Activated B cell treated with CpG ODN at 0.5 μM for 24 hours (primary cell): ENCODE results near the gene THSD4. TPM values are rescaled to one million over a fixed set of nuclear protein-coding genes. Genes with fewer than 3 reads are reported as not detected.

Experiments
- ATAC-seq: fragments of 200-7000 bp; cut with Tn5 transposase; one replicate; pipeline ENCODE4 v1.10.0; 2021; ENCODE audit warnings: low read depth, mild to moderate bottlenecking, moderate library complexity
- CTCF ChIA-PET: fragments of 350-600 bp; sonication (Branson Sonifier 250); formaldehyde crosslinking; loops from one replicate; lab custom pipeline; 2021; ENCODE audit warnings: antibody characterized with exemption; lab: Charles Lee
- POLR2A ChIA-PET: fragments of 350-600 bp; sonication (Branson Sonifier 250); formaldehyde crosslinking; loops from one replicate; lab custom pipeline; 2021; ENCODE audit warnings: antibody characterized with exemption; lab: Charles Lee
- DNase-seq: peaks from one replicate; pipeline ENCODE4 v3.0.0; 2022
- H3K27ac Mint-ChIP-seq: one replicate; pipeline ENCODE4 v1.8.0; 2020; ENCODE audit warnings: mixed read lengths
- H3K27me3 Mint-ChIP-seq: one replicate; pipeline ENCODE4 v1.8.0; 2021; ENCODE audit warnings: mixed read lengths
- H3K36me3 Mint-ChIP-seq: one replicate; pipeline ENCODE4 v1.8.0; 2021; ENCODE audit warnings: low read depth, mixed read lengths
- H3K4me1 Mint-ChIP-seq: one replicate; pipeline ENCODE4 v1.8.0; 2021; ENCODE audit warnings: mixed read lengths
- H3K4me3 Mint-ChIP-seq: one replicate; pipeline ENCODE4 v1.8.0; 2020; ENCODE audit warnings: mild to moderate bottlenecking, mixed read lengths
- H3K9me3 Mint-ChIP-seq: one replicate; pipeline ENCODE4 v1.8.0; 2020; ENCODE audit warnings: mixed read lengths
- intact Hi-C: fragments of 100-400 bp; cut with micrococcal nuclease; formaldehyde crosslinking; loops from one replicate; pipeline ENCODE4 v1.15.1; 2024
- total RNA-seq: library from RNA; stranded (reverse); gene quantifications from 2 replicates; pipeline ENCODE4 v1.2.3, GENCODE V29; 2022
- TF ChIP-seq, protein P1 (sequence below): fragments of 200-600 bp; IDR thresholded peaks from one replicate; pipeline ENCODE4 v1.8.0; 2022; ENCODE audit warnings: antibody characterized with exemption, mild to moderate bottlenecking

THSD4 gene
- total RNA-seq, 1 donor from 2014 or later = not detected

DNA sequence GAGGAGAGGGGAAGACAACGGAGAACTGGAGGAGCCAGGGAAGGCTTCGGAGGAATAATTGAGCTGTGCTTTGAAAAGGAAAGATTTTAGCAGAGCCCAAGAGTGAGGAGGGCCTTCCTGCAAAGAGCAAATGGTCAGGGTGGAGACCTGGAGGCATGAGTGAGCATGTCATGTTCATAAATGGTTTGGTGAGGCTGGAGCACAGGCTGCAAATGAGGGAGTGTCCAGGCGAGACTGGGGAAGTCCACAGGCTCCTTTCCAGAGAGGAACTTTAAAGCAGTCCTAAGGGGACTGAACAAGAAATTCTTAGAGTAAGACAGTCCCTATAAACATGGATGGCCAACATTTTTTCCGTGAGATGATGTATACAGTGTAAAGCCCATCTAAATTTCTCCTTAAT, 108.8 kb downstream of the THSD4 start:
- intact Hi-C loops = no loop called here
- peaks cover 2% of the 10 kb centered on the region for H3K9me3 Mint-ChIP-seq
- H3K36me3 Mint-ChIP-seq = no peaks in the 10 kb centered on the region
- DNase-seq (no peak), ATAC-seq (no peak)
- ChIA-PET POLR2A (no interaction called here), CTCF (no interaction called here)
- no peak overlapping the region for H3K27ac Mint-ChIP-seq
- TF ChIP-seq, protein P1, sequence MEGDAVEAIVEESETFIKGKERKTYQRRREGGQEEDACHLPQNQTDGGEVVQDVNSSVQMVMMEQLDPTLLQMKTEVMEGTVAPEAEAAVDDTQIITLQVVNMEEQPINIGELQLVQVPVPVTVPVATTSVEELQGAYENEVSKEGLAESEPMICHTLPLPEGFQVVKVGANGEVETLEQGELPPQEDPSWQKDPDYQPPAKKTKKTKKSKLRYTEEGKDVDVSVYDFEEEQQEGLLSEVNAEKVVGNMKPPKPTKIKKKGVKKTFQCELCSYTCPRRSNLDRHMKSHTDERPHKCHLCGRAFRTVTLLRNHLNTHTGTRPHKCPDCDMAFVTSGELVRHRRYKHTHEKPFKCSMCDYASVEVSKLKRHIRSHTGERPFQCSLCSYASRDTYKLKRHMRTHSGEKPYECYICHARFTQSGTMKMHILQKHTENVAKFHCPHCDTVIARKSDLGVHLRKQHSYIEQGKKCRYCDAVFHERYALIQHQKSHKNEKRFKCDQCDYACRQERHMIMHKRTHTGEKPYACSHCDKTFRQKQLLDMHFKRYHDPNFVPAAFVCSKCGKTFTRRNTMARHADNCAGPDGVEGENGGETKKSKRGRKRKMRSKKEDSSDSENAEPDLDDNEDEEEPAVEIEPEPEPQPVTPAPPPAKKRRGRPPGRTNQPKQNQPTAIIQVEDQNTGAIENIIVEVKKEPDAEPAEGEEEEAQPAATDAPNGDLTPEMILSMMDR = no peak
- H3K27me3 Mint-ChIP-seq = peaks cover 4% of the 10 kb centered on the region
- H3K4me1 Mint-ChIP-seq = no peaks in the 10 kb centered on the region
- no peak overlapping the region for H3K4me3 Mint-ChIP-seq

GRCh38 chr15:71225851-71226250, 110.6 kb downstream of the THSD4 start:
- Mint-ChIP-seq H3K9me3 (peaks cover 2% of the 10 kb centered on the region), H3K4me1 (no peaks in the 10 kb centered on the region), H3K36me3 (no peaks in the 10 kb centered on the region), H3K4me3 (no peak overlapping the region), H3K27me3 (peaks cover 5% of the 10 kb centered on the region), H3K27ac (no peak overlapping the region)
- intact Hi-C loops = no loop called here
- DNase-seq = no peak
- ChIA-PET POLR2A (no interaction called here), CTCF (no interaction called here)
- no peak for ATAC-seq
- TF ChIP-seq, protein P1 = no peak

- TF ChIP-seq, protein P1 = no peak
- intact Hi-C loops = no loop called here
- ChIA-PET CTCF (no interaction called here), POLR2A (no interaction called here)
- Mint-ChIP-seq H3K27me3 (peaks cover 5% of the 10 kb centered on the region), H3K27ac (no peak overlapping the region), H3K9me3 (peaks cover 2% of the 10 kb centered on the region), H3K36me3 (no peaks in the 10 kb centered on the region), H3K4me1 (no peaks in the 10 kb centered on the region), H3K4me3 (no peak overlapping the region)
- ATAC-seq (no peak), DNase-seq (no peak)
Measured at GRCh38 chr15:71226536-71227455, 111.5 kb downstream of the THSD4 start.

DNA sequence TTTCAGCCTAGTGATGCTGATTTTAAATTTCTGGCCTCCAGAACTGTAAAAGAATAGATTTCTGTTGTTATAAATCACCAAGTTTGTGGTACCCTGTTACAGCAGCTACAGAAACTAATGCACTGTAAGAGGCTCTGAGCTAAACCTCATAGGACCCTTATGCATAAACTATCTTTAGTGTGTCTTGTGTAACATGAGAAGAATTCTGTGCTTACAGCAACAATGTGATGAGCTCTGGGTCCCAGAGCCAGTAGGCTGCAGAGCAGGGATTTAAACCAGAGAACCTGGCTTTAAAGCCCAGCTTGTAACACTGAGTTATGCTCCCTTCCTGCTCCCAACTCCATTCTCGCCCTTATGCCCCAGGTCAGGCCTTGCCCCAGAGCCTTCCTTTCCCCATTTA, 113.1 kb downstream of the THSD4 start:
- Mint-ChIP-seq H3K27me3 (peaks cover 5% of the 10 kb centered on the region), H3K27ac (no peak overlapping the region), H3K36me3 (no peaks in the 10 kb centered on the region), H3K9me3 (peaks cover 2% of the 10 kb centered on the region), H3K4me1 (no peaks in the 10 kb centered on the region), H3K4me3 (no peak overlapping the region)
- TF ChIP-seq, protein P1 = no peak
- no peak for ATAC-seq
- DNase-seq = no peak
- intact Hi-C loops = no loop called here
- ChIA-PET POLR2A (no interaction called here), CTCF (no interaction called here)

- CTCF ChIA-PET = no interaction called here
- intact Hi-C loops = no loop called here
Measured at GRCh38 chr15:71230303-71230702, 115.0 kb downstream of the THSD4 start.

More at GRCh38 chr15:71230303-71230702, 115.0 kb downstream of the THSD4 start:
- TF ChIP-seq, protein P1 = no peak
- Mint-ChIP-seq H3K4me1 (no peaks in the 10 kb centered on the region), H3K27ac (no peak overlapping the region), H3K36me3 (no peaks in the 10 kb centered on the region), H3K4me3 (no peak overlapping the region), H3K27me3 (peaks cover 4% of the 10 kb centered on the region), H3K9me3 (no peaks in the 10 kb centered on the region)
- ATAC-seq = no peak
- DNase-seq = no peak
- POLR2A ChIA-PET = no interaction called here
